ENCODE results near the gene BANF2. TPM values are rescaled to one million over a fixed set of nuclear protein-coding genes. Genes with fewer than 3 reads are reported as not detected.

BANF2 gene
- total and polyA plus RNA-seq, 2 of the 8 experiments (the other 6 are each of a cell fraction or from before 2014, with no cell fraction given), result not detected

- Histone ChIP-seq H3K36me3 (ENCODE audit: control insufficient read depth in 2 of 4, insufficient read depth in 4 of 4, low read length in 3 of 4) (no peaks in the 10 kb centered on the region), H3K27ac (ENCODE audit: low read depth, low read length) (no peak overlapping the region), H3K79me1 (ENCODE audit: low read depth, low read length) (no peaks in the 10 kb centered on the region), H4K20me1 (replicated peaks in 1 of 2; ENCODE audit: control insufficient read depth in 1 of 2, insufficient read depth in 2 of 2, low read length in 2 of 2) (no peaks in the 10 kb centered on the region), H3K23me2 (ENCODE audit: low read depth, low read length) (no peaks in the 10 kb centered on the region), H3K4me3 (ENCODE audit: extremely low read depth in 1 of 4, insufficient read depth in 2 of 4, low read depth in 3 of 4, low read length in 4 of 4) (no peak overlapping the region), H3K27me3 (replicated peaks in 1 of 4; ENCODE audit: control insufficient read depth in 3 of 4, extremely low read depth in 1 of 4, insufficient read depth in 3 of 4, low read length in 3 of 4) (no peaks in the 10 kb centered on the region), H3K79me2 (ENCODE audit: control insufficient read depth in 1 of 2, insufficient read depth in 2 of 2, low read length in 2 of 2) (no peaks in the 10 kb centered on the region), H2AFZ (ENCODE audit: low read length) (peak overlapping the region; percentile 78), H4K8ac (ENCODE audit: extremely low read depth, insufficient read depth, low read length) (no peak overlapping the region), H2BK20ac (ENCODE audit: low read length) (no peak overlapping the region; the same call in 1 of the 2 replicates), H4K91ac (replicated peaks; ENCODE audit: insufficient read length, low read length) (no peak overlapping the region), H3K4me2 (ENCODE audit: insufficient read depth in 1 of 2, low read depth in 2 of 2, low read length in 2 of 2) (no peak overlapping the region), H2AK5ac (ENCODE audit: low read depth, low read length) (no peak overlapping the region), H3K18ac (ENCODE audit: extremely low read depth, low read length) (no peak overlapping the region), H3K9ac (replicated peaks in 1 of 4; ENCODE audit: extremely low read depth in 1 of 4, low read depth in 3 of 4, low read length in 3 of 4) (no peak overlapping the region), H3K14ac (ENCODE audit: insufficient read length) (no peak overlapping the region), H2BK12ac (ENCODE audit: low read depth, low read length) (no peak overlapping the region; the same call in 1 of the 2 replicates), H2BK120ac (replicated peaks; ENCODE audit: low read depth, low read length) (no peak overlapping the region), H3K56ac (replicated peaks; ENCODE audit: insufficient read length, low read depth, low read length) (no peak overlapping the region), H2BK15ac (ENCODE audit: low read length) (peak overlapping the region; percentile 82; the same call in 1 of the 2 replicates), H3K9me3 (ENCODE audit: insufficient read depth in 2 of 2, low read depth in 1 of 2, low read length in 1 of 2) (no peaks in the 10 kb centered on the region; a peak in 1 of 4 replicates), H2BK5ac (ENCODE audit: low read depth, low read length) (no peak overlapping the region), H4K5ac (ENCODE audit: insufficient read length, low read depth, low read length) (no peak overlapping the region), H3K4ac (replicated peaks; ENCODE audit: insufficient read length, low read depth, low read length) (peak overlapping the region; percentile 22), H3K4me1 (replicated peaks in 1 of 4; ENCODE audit: control insufficient read depth in 3 of 4, insufficient read depth in 4 of 4, low read length in 3 of 4) (peaks cover 2 to 10% (median 4%) of the 10 kb centered on the region in 4 experiments; a peak in 6 of 7 replicates), H3K23ac (ENCODE audit: insufficient read length) (no peak overlapping the region)
- DNase-seq (ENCODE audit: low read depth in 1 of 2, low spot score in 2 of 2), result no peak
- 85% methylated on average over 3 of the region's 3 CpGs; no CpG with 5 or more reads in 1 of the 2 experiments for WGBS, 2 experiments (ENCODE audit: extremely low coverage in 1 of 2, insufficient coverage in 1 of 2, insufficient read length in 1 of 2, insufficient replicate concordance in 2 of 2, low coverage in 1 of 2, low lambda C conversion rate in 2 of 2, missing lambda C conversion rate in 1 of 2)
- peak; percentile 73 for FAIRE-seq
- ChIA-PET CTCF (ENCODE audit: partially characterized antibody) (interaction anchor here (1.0 to 1.8 kb wide), 2 partner anchors 15 to 43 kb away, joined by 3 to 4 read pairs; no protein-coding TSS in a partner anchor), POLR2A (ENCODE audit: partially characterized antibody) (interaction anchor here (1.1 kb wide), 1 partner anchor 79 kb away, joined by 3 read pairs; no protein-coding TSS in a partner anchor)
- TF ChIP-seq SIX5 (IDR thresholded peaks at IDR 0.05; ENCODE audit: low read depth, low read length), result peak; percentile 75
- TF ChIP-seq TBP (IDR thresholded peaks at IDR 0.05; ENCODE audit: low read depth, low read length), result no peak
- no peak for TF ChIP-seq TAF7 (optimal IDR thresholded peaks at IDR 0.05; ENCODE audit: borderline replicate concordance, low read depth, low read length)
- TF ChIP-seq SP1 (IDR thresholded peaks at IDR 0.05; ENCODE audit: low read depth, low read length), result no peak
- no peak for TF ChIP-seq CHD2 (IDR thresholded peaks at IDR 0.05; ENCODE audit: low read length)
- no peak for TF ChIP-seq SIRT6 (IDR thresholded peaks at IDR 0.05; ENCODE audit: low read length)
- TF ChIP-seq SP2 (IDR thresholded peaks at IDR 0.05; ENCODE audit: low read length), result no peak
- no peak for TF ChIP-seq EZH2 (IDR thresholded peaks at IDR 0.05; ENCODE audit: low read depth, low read length, severe bottlenecking)
- no peak for TF ChIP-seq MAFK (IDR thresholded peaks at IDR 0.05; ENCODE audit: low read depth, low read length)
- no peak for TF ChIP-seq KDM4A (IDR thresholded peaks at IDR 0.05; ENCODE audit: low read depth, low read length, severe bottlenecking)
- TF ChIP-seq POLR2AphosphoS5 (IDR thresholded peaks at IDR 0.05; ENCODE audit: low read depth, low read length), result no peak
- no peak for TF ChIP-seq BCL11A (IDR thresholded peaks at IDR 0.05; ENCODE audit: low read depth in 2 of 2, low read length in 2 of 2)
- no peak for TF ChIP-seq HDAC6 (IDR thresholded peaks at IDR 0.05; ENCODE audit: low read depth, low read length)
- no peak for TF ChIP-seq RFX5 (IDR thresholded peaks at IDR 0.05; ENCODE audit: borderline replicate concordance, low read depth, low read length)
- no peak for TF ChIP-seq SIN3A (conservative IDR thresholded peaks at IDR 0.05 in 1 of 2, IDR thresholded peaks at IDR 0.05 in 1 of 2; ENCODE audit: low read depth in 1 of 2, low read length in 2 of 2)
These were observed 61.8 kb downstream of the BANF2 start for GRCh38 chr20:17761604-17762003.
